GM12801 (cell line): ENCODE results near the gene HOXD10.

Source experiments
- TF ChIP-seq, protein P1 (sequence below): IDR thresholded peaks from one replicate; pipeline ENCODE4 v1.5.1; 2011; ENCODE audit warnings: control low read depth; ENCODE audit not compliant: insufficient read length; ENCODE audit errors: extremely low read depth

The HOXD10 gene

DNA sequence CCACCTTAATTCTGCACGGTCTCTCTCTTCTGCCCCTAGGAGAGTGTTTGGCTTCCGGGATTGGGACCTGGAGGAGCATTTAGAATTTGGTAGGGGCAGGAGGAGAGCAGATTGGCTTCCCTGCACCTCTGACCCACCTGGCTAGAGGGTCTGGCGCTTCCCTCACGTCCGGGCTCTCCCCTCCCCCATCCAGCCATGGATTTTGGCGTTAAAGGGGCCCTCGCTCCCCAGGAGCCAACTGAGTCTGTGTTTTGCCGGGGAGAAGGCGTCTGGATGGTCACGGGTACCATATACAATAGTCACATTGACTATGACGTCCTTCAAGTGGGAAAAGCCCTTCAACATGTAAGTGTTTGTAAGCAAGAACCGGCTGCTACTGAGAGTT, 47.1 kb downstream of the HOXD10 start:
- TF ChIP-seq, protein P1, sequence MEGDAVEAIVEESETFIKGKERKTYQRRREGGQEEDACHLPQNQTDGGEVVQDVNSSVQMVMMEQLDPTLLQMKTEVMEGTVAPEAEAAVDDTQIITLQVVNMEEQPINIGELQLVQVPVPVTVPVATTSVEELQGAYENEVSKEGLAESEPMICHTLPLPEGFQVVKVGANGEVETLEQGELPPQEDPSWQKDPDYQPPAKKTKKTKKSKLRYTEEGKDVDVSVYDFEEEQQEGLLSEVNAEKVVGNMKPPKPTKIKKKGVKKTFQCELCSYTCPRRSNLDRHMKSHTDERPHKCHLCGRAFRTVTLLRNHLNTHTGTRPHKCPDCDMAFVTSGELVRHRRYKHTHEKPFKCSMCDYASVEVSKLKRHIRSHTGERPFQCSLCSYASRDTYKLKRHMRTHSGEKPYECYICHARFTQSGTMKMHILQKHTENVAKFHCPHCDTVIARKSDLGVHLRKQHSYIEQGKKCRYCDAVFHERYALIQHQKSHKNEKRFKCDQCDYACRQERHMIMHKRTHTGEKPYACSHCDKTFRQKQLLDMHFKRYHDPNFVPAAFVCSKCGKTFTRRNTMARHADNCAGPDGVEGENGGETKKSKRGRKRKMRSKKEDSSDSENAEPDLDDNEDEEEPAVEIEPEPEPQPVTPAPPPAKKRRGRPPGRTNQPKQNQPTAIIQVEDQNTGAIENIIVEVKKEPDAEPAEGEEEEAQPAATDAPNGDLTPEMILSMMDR, result no peak

DNA sequence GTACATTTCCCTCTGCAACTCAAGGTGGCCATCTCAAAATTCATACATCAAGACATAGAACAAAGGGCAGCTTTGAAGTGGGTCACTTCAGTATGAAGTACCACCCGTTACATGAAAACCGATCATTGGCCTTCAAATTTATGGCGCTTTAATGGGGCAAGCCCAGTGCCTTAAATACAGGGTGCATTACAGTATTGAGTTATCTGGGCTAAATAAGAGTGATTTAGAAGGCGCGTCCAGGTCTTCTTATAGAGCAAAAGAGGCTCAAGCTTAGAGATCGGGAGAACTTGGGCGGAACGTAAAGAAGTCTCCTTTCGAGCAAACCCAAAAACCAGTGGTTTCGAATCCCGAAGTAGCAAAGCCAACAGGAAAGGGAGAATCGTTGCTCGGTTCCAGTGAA, 47.6 kb downstream of the HOXD10 start:
- TF ChIP-seq, protein P1, result no peak

DNA sequence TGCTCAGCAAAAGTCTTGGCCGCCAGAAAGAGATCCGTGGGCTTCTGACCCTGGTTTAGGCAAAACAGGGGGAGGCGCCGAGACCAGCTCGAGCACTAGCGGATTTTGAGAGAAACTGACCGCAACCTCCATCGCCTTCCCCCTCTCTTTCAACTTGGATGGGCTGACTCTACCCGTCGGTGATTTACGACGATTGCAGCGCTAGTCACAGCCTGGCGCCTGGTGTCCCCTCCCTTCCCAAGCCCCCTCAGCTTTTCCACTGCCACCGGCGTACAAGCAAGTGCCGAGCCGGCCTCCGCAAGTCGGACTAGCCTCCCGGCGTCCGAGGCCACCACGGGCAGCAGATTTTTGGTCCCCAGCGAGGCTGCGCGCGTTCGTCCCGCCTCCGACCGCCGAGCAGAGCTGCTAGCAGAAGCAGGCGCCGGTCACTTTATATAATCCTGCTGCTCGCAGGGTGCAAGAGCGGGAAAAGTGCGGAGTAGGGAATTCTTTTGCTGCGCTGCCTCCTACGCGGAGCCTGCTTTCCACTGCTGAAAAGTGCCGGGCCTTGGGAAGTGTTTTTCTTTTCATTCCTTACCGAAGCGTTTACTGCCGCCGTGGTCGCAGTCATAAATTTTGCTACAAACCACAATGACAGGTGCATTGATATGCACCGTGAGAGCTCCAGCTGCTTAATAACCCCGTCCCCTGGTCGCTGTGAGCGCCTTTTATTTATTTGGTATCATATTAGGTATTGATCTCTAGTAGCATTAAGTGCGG, 48.2 kb downstream of the HOXD10 start:
- TF ChIP-seq, protein P1, result no peak

DNA sequence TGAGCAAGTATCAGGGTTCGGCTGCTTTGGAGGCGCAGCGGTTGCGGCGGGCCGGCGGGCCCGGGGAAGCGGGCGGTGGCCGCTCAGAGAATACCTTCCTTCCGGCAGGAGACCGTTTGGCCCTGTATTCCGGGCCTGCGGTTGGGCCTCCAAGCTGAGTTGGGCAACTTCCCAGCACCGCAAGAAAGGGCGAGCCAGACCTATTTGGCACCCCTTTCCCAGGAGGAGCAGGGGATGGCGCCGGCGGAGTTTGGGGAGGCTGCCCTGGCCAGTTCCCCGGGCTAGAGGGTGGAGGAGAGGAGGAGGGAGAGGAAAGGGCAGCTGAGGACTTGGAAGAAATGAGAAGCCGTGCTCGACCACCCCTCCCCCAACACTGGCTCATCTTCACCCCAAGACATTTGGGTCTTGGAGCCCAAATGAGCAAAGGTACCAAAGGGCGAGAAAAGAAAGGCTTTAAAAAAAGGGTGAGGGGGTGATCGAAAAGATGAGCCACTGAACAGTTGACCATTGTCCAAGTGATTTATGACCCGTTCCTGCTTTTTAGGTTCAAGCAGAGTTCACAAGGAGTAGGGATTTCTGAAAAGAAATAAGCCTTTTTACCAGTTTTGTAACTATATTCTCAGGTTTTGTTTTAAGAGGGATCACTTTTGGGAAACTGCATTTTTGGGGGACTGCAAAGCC, 48.9 kb downstream of the HOXD10 start:
- TF ChIP-seq, protein P1, result no peak

DNA sequence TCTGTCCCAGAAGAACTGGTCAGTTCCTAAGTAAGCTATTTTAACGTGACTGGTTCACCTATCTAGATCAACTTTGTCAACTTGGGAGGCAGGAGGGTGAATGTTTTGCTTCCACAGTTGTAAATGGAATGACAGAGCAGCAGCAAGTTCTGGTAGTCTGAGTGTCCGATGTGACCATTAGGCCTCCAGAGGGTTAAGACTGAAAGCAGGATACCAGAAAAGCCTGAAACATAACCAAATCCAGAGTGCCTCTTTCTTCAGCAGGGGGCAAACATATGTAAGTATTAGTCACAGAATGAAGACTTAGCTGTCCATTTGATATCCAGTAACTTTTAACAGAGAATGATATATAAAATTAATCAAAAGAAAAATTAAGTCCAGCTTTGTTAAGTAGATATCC, 49.7 kb downstream of the HOXD10 start:
- TF ChIP-seq, protein P1, result no peak

- TF ChIP-seq, protein P1, result no peak
These were observed 50.8 kb downstream of the HOXD10 start for GRCh38 chr2:176167398-176167797.

DNA sequence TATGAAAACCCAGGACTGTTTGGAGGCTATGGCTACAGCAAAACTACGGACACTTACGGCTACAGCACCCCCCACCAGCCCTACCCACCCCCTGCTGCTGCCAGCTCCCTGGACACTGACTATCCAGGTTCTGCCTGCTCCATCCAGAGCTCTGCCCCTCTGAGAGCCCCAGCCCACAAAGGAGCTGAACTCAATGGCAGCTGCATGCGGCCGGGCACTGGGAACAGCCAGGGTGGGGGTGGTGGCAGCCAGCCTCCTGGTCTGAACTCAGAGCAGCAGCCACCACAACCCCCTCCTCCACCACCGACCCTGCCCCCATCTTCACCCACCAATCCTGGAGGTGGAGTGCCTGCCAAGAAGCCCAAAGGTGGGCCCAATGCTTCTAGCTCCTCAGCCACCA, 52.6 kb downstream of the HOXD10 start:
- TF ChIP-seq, protein P1, result no peak
